Islet of Langerhans (tissue), 1 donor: ENCODE measurements around the gene PRKAG1.
"Not testable (repeated sequence)": the region's sequence is repeated elsewhere in the genome, so short reads cannot be mapped to it uniquely, and the experiment has no call there.

Experiments used
- FAIRE-seq: peaks from one replicate; lab custom pipeline; 2011; peaks lifted over from hg19 to GRCh38; lab: Jason Lieb, UNC

Gene PRKAG1

DNA sequence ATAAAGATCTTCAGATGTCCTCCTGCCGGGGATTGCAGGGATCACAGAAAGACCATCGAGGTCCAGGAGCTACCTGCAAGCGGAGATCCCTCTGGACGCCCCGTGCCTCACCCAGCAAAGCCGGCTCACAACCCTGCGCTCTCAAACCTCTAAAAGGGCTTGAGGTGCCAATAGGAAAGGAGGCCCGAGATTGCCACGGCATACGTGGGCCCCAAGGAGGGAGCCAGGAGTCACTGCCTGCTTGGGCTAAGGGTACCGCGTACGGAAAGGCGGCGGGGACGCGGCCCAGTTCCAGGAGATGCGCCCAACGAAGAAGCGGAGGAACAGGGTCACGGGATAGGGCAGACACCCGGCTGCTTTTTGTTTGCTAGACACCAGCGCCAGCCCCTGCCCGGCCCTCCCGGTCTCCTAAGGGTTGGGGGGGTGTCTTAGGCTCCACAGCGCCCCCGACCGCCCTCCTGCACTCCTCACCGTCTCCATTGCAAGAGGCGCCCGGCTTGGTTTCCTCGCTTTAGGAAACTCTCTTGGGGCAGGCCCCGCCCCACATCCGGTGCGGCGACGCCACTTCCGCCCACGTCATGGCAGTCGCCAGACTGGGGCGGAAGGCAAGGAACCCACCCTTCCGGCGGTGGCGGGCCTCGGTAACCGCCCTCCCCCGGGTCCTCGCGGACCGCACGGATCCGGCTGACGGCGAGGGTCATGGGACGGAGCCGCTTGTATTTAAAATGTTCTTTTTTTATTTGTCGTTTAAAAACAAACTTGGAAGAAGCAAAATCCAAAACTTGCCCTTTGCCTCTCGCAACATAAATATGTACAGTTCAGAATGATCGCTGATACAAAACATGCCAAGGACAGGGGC, at the start of gene PRKAG1:
Gene PRKAG1 (minus strand): TSS at position 516 of the 859 bp plus-strand sequence. CDS start 36 bp downstream, at position 480.
- no peak for FAIRE-seq

DNA sequence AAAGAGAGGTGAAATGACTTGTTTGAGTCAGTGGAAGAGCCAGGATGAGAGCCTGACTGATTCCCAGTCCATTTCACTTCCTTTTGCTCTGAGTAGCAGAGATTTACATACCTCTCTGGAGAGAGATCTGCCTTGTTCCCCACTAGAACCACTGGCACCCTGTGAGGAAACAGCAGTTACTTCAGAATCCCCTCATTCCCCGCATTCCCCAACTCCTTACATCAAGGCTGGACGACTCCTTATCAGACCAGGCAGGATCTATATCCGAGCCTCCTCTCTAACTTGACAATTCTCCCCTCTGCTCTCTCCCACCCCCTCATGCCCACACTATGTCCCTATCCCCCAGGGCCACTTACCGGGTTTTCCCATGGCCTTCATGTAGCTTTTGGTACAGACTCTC, 47.5 kb upstream of the PRKAG1 start:
- FAIRE-seq = no peak

DNA sequence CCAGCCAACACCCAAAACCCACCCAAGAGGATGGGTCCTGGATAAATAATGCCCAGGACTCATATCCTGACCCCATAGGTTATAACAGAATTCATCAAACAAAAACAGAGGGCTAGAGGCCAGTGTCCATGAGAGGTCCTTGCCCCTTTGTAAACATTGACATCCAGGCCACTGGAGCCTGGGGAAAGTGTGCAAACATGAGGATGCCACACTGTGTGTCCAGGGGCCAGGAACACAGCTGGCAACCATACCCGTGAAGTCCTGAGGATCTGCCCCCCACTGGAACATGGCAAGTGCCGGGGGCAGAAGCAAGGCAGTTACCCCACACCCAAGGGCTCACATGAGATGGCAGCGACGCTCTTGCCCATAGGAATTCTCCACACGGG, 46.2 kb upstream of the PRKAG1 start:
- FAIRE-seq = no peak

DNA sequence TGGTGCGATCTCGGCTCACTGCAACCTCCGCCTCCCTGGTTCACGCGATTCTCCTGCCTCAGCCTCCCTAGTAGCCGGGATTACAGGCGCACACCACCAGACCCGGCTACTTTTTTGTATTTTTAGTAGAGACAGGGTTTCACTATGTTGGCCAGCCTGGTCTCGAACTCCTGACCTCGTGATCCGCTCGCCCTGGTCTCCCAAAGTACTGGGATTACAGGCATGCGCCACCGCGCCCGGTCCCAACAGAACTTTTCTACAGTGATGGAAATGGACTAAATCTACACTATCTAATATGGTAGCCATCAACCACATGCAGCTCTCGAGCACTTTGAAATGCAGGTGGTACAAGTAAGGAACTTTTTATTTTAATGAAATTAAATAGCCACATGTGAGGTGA, 43.3 kb upstream of the PRKAG1 start:
- not testable (repeated sequence) for FAIRE-seq

DNA sequence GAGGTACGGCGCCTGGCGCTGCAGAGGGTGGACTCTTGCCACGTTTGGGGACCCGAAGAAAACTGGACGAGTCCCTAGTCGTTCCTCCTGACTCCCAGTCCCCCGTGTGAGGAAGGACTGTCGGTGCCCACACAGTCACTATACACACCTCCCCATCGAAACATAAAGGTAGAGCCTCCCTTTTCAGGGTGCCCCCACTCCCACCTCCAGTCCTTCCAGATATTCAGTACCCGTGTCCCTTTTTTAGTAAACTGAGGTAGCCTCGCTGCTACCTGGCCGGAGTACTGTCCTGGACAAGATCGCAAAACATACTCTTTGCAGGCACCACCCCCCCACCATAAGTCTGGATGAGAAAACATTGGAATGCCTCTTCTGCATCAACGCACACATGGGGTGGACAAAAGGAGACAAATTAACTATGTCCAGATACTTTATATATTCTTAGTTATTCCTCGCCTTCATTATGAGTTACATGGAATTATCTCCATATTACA, 42.6 kb upstream of the PRKAG1 start:
- no peak for FAIRE-seq

DNA sequence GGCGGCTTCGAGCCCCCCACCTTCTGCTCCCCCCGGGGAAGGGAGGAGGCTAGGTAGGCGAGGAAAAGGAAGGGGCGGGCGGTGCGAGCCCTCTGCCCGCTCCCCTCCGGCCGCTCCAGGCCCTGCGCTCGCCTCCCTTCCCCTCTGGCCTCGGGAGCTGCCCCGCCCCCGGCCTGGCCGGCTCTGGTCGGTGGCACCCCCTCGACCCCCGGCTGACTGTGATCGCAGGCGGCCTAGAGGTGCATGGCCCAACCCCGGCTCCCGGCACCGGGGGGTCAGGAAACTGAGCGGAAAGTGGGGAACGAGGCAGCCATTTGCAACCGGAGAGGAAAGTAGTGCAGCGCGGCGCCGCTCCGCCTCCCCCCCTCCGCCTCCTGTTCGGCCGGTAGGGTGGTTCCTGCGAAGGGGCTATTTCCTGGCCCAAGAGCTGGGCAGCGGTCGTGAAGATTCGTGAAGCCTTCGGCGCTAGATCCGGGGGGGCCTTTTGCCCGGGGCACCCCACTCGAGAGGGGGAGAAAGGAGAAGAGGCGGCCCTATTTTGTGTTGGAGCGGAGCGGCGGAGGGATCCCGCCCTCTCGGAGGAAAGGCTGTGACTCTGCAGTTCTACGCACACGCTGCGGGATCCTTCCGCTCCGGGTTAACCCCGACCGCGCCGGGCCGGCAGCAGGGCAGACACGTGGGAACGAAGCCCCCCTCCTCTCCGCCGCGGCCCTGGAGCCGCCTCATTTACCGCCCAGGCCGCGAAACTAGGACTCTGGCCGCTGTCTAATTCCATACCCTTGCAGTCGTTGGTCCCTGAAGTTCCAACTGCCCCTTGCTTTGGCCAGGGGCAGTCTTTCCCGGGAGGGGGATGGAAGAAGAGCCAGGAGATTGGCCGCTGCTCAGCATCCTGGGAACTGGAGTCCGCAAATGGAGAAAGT, 41.9 kb upstream of the PRKAG1 start, which contains the start of gene KMT2D:
Gene KMT2D (minus strand): TSS at position 558 of the 920 bp plus-strand sequence. CDS start 5,470 bp downstream, outside the sequence.
- no peak for FAIRE-seq

DNA sequence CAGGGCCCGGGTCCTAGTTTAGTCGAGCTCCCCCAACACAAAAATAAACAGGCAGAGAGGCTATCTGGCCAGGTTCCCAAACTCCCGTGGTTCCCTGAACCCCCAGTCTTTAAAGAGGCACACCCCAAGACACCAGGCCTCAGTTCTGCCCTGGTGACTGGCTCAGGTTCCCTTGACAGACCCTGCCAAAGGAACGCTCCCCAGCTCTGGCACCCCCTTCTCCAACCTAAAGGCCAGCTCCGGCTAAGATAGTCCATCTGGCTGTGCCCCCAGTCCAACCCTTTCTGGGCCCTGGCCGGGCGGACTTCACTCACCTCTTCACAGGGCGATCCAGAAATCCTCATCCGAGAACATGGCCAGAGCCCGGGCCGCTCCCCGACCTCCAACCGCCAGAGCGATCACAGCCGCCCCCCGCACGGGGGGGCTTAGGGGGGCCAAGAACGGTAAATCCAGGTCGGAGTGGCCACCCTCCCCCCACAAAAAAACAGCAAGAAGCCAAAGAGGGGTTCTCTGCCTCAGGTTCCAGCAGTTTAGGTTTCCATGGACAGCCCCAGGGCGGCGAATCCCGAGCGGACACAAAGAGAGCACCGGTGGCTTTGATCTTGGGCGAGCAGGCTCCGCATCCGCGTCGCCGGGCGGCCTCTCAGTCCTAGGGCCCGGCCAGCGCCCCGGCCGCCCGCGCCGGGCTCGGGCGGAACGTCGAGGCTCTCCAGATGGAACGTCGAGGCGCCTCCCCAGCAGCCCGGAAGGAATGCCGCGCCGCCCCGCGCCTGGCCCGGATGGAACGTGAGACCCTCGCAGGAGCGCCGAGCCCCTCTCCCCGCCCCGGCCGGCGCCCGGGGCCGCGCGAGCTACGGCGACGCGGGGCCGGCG, 41.0 kb upstream of the PRKAG1 start:
- FAIRE-seq = no peak

DNA sequence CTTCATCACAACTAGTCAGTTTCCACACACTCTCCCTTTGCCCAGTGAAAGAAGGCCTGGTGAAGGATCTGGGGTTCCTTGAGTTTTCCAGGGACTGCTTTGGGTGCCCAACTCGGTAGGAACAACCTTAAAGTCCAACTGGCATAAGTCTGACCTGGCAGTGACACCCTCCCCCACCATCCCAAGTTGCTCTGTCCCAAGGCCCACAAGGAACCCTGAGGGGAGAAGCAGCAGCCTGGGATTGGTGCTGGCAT, 40.4 kb upstream of the PRKAG1 start:
- FAIRE-seq = no peak

DNA sequence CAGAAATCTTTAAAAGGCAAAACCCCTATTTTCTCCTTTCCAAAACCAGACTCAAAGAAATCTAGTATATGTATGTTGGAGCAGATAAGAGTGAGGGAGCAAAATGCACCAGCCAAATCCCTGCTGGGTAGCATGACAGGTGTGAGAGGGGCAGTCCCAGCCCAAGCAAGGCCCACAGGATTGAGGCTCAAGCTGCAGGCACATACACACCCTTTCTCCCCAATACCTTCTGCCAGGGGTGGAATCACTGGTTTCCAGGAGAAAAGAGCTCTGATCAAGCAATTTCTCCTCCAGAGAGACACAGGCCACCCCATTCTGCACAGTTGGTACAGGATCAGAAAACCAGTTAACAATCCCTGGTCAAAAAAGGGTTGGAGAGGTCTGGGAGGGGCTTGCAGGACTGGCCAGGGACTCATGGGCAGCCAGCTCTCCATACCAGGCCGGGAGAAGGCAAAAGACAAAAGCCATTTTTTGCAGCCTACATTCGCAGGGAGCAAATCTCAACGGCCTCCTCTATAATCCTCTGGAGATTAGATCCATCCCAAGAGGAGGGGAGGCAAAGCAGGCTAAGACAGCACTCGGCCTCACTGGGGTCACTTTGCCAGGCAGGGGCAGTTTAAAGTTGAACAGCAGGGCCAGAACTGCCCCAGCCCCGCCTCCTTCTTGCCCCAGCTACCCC, 39.9 kb upstream of the PRKAG1 start:
- no peak for FAIRE-seq

DNA sequence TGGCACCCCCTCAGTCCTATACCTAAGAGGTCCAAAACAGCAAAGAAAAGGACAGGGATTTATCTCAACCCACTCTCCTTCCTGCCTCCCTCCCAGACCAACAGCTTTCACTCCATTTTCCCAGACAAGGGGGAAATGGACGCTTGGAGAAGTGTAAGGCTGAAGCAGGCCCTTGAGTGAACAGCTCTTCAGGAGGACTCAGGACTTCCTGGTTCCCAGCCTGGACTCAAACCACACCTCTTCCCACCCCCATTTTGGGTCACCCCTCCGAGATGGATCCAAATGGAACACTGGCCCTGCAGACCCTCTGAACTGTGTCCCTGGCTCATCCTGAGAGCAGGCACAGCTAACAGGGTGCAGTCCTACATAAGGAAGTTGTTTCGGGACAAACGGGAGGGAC, 39.3 kb upstream of the PRKAG1 start:
- no peak for FAIRE-seq

DNA sequence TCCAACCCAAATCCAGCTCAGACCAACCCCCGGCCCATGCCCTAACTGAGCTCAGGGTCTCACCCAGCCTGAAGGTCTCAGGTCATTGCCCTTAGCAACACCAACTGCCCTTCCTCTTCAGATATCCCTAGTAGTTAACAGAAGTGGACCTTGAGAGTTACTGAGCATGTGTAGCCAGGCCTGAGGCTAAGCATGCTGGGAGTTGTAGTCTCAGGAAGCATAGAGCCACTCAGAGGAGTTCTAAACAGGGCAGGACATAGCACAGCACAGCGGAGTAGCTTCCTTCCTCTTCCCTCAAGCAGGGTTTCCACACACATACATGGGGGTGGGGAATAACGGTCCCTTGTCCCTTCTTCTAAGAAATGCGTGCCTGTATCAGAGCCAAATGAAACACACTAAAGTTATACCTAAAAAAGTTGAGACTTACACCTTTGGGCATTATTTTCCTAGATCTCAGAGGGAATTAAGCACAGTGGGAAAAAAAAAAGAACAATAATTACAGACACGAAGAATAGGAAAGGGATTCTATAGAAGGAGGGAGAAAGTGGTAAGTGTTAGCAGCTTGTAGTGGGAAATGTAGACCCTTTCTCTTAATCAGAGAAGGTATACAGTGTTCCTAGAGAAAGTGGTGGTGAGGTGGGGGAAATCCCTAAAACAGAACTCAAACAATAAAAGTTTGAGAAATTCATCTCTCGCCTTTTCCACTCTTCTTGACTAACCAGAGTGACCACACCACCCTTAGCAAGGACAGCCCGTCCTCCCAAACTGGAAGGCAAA, 37.6 kb upstream of the PRKAG1 start:
- peak; percentile 58 for FAIRE-seq

DNA sequence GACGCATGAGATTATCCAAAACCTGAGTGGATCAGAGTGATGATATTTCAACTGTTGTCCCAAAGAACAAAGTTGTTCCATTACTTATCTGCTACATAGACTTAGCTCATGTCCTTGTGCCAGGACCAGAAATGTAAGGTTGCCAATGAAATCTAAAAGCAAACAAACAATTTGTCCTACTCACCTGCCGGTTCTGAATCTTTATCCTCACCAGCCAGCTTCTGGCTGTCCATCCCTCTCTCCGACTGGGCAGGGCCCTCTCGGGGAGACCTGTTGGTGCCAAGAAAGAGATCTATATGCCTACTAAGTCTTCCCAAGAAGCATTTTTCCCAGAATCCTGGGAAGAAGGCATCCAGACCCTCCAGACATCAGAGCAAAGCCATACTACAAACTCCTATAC, 36.5 kb upstream of the PRKAG1 start:
- FAIRE-seq = no peak

DNA sequence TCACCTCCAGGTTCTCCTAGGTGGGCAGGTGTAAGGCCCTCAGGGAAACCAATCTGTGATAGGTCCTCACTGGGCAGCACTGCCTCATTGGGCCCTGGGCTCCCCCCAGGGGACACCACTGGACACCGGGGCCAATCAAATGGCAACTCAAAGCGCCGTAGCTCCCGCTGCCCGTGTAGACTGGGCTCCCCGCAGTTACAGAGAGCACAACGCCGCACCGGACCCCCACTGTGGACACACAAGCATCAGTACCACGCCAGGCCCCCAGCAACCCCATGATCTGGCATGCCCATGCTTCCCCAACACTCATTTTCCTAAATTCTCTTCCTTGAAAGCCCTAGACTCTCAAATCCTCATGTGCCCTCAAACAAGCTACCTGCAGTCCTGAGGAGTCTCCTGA, 35.9 kb upstream of the PRKAG1 start:
- no peak for FAIRE-seq

DNA sequence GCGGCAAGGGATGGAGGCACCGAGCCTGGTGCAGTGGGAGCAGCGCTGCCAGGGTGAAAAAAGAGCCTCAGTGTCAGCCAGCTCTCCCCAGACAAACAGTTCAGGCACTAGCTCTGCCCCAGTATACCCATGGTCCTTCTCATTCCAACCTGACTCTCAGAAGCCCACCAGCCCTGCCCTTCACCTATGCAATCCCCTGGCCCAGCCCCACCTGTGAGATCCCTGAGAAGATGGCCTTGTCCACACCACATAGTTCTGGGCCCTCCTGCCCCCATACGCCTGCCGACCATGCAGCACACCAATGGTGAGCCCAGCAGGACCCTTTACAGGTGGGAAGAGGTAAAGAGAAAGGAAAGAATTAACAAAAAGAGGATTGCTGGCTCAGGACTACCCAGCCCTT, 35.5 kb upstream of the PRKAG1 start:
- no peak for FAIRE-seq

DNA sequence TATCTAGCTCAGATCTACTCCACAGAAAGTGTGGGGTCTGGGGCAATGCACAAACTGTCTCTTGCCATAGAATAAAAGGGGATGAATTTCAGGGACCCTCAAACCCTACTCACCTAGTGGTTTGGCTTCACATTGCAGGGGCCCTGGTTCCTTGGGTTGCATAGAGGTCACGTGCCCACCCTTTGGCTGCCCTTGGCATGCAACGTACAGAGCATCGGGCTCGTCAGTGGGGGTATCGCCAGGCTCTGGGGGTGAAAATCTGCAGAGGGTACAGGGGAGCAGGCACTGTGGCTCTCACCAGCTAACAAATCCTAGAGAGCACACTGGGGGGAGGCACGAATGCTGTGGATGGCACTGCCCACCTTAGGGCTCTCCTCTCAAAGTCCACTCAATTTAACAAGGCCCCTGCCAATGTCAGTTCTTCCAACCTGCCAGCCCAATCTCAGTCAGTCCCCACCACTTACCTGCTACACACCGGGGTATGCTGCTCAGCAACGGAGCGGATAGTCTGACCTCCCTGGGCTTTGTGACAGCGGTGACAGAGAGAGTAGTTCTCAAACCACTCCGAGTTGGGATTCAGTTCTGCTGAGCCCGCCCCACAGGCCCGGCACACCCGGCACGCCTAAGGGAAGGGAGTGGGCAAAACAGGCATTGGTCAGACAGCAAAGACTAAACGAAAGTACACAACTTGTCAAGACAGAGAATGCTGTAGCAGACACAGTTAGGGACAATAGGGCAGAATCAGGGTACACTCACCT, 34.1 kb upstream of the PRKAG1 start:
- no peak for FAIRE-seq

DNA sequence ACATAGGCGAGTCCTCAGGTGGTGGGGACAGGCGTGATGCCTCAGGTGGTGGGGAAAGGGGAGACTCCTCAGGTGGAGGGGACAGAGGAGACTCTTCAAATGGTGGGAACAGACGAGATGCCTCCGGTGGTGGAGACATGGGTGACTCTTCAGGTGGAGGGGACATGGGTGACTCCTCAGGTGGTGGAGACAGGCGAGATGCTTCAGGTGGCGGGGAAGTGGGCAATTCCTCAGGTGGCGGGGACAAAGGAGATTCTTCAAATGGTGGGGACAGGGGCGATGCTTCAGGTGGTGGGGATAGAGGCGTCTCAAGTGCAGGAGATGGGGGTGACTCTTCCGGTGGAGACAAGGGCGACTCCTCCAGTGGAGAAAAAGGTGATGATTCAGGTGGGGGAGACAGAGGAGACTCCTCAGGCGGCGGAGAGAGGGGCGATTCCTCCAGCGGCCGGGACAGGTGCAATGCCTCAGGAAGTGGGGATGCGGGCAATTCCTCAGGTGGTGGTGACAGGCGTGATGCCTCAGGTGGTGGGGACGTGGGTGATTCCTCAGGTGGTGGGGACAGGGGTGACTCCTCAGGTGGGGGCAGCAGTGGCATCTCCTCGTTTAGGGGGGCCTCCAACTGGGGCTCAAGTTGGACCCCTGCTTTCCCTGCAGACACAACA, 33.3 kb upstream of the PRKAG1 start:
- no peak for FAIRE-seq

DNA sequence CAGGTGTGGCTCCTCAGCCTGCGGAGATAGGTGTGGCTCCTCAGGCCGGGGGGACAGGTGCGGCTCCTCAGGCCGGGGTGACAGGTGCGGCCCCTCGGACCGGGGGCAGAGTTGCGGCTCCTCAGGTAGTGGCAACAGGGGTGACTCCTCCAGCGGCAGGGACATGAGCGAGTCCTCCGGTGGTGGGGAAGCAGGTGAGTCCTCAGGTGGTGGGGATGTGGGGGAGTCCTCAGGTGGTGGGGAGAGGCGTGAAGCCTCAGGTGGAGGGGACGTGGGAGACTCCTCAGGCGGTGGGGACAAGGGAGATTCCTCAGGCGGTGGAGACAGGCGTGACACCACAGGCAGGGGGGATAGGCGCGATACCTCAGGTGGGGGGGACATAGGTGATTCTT, 32.8 kb upstream of the PRKAG1 start:
- no peak for FAIRE-seq

DNA sequence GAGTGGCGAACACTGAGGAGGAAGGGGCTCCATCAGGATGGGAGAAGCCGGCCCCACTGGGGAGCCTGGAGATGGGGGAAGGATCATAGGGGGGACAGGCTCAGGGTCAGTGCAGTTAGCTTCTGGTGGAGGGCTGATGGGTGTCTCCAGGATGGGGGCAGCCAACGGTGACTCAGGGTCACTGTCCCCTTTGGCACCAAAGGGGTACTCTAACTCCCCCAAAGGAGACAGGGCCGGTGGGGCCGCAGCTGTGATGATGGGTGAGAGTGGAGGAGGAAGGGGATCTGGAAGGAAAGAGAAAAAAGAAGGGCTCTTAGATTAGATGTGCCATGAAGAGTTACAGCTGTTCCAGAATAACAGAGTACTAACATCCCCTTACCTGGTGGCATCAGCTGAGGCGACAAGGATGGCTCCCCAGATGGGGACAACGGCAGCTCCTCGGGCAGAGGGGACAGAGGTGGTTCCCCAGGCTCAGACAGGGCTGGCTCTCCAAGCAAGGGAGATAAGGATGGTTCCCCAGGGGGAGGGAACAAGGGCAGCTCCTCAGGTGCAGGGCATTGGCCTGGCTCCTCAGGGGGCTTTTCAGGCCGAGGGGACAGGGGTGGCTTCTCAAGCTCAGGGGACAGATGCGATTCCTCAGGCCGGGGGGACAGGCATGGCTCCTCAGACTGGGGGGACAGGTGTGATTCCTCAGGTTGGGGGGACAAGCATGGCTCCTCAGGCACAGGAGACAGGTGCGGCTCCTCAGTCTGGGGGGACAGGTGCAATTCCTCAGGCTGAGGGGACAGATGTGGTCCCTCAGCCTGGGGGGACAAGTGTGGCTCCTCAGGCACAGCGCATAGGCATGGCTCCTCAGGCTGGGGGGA, 32.2 kb upstream of the PRKAG1 start:
- no peak for FAIRE-seq
